WERI-Rb-1 (cell line): Measurements from ENCODE around the gene KIF21A.

Source experiments
- DNase-seq: peaks from one replicate; pipeline ENCODE4 v3.0.0-alpha.2; 2020
- H3K27ac ChIP-seq: fragments of 250-450 bp; sonication (Bioruptor Pico); 2 replicates; pipeline ENCODE4 v1.5.1; 2020; ENCODE audit warnings: mild to moderate bottlenecking, moderate library complexity
- H3K27me3 ChIP-seq: fragments of 250-450 bp; sonication (Bioruptor Pico); 2 replicates; pipeline ENCODE4 v1.5.1; 2021; ENCODE audit warnings: mild to moderate bottlenecking, low read depth, moderate library complexity; ENCODE audit not compliant: insufficient read depth, severe bottlenecking
- H3K36me3 ChIP-seq: fragments of 250-450 bp; sonication (Bioruptor Pico); 2 replicates; pipeline ENCODE4 v1.5.1; 2020; ENCODE audit warnings: mild to moderate bottlenecking, moderate library complexity
- H3K4me3 ChIP-seq: 2 replicates; pipeline ENCODE4 v1.5.1; 2011; ENCODE audit warnings: low read depth, mild to moderate bottlenecking, control low read depth, low read length
- H3K9me3 ChIP-seq: fragments of 250-450 bp; sonication (Bioruptor Pico); 2 replicates; pipeline ENCODE4 v1.5.1; 2021; ENCODE audit warnings: mild to moderate bottlenecking, moderate library complexity; ENCODE audit not compliant: severe bottlenecking
- CTCF ChIP-seq: IDR thresholded peaks from 2 replicates; pipeline ENCODE4 v1.5.1; 2011; ENCODE audit warnings: low read depth, mild to moderate bottlenecking, control low read depth, inconsistent platforms, low read length

Gene KIF21A

GRCh38 chr12:39365364-39366001 lies 77.4 kb downstream of the KIF21A start:
- TF ChIP-seq CTCF, result no peak
- peaks cover 33% of the 10 kb centered on the region for H3K36me3 ChIP-seq
- no peaks in the 10 kb centered on the region for H3K9me3 ChIP-seq
- H3K27ac ChIP-seq, result no peak overlapping the region
- H3K27me3 ChIP-seq, result no peaks in the 10 kb centered on the region
- no peak overlapping the region for H3K4me3 ChIP-seq
- DNase-seq, result no peak

GRCh38 chr12:39364196-39364595 lies 78.7 kb downstream of the KIF21A start:
- Histone ChIP-seq H3K36me3 (peaks cover 37% of the 10 kb centered on the region), H3K4me3 (no peak overlapping the region), H3K9me3 (no peaks in the 10 kb centered on the region), H3K27ac (no peak overlapping the region), H3K27me3 (no peaks in the 10 kb centered on the region)
- no peak for DNase-seq
- TF ChIP-seq CTCF, result no peak

- Histone ChIP-seq H3K27me3 (no peaks in the 10 kb centered on the region), H3K9me3 (no peaks in the 10 kb centered on the region), H3K36me3 (peaks cover 40% of the 10 kb centered on the region), H3K4me3 (no peak overlapping the region), H3K27ac (no peak overlapping the region)
- no peak for TF ChIP-seq CTCF
- no peak for DNase-seq
These were observed 83.3 kb downstream of the KIF21A start for GRCh38 chr12:39359645-39360044.

- DNase-seq, result no peak
- Histone ChIP-seq H3K27me3 (no peaks in the 10 kb centered on the region), H3K9me3 (no peaks in the 10 kb centered on the region), H3K36me3 (peaks cover 29% of the 10 kb centered on the region), H3K27ac (no peak overlapping the region), H3K4me3 (no peak overlapping the region)
- no peak for TF ChIP-seq CTCF
These were observed 85.9 kb downstream of the KIF21A start for GRCh38 chr12:39357041-39357440.

GRCh38 chr12:39355841-39356240 lies 87.1 kb downstream of the KIF21A start:
- TF ChIP-seq CTCF, result no peak
- Histone ChIP-seq H3K4me3 (no peak overlapping the region), H3K9me3 (no peaks in the 10 kb centered on the region), H3K27me3 (no peaks in the 10 kb centered on the region), H3K36me3 (peaks cover 25% of the 10 kb centered on the region), H3K27ac (no peak overlapping the region)
- no peak for DNase-seq

- no peak for TF ChIP-seq CTCF
- DNase-seq, result no peak
- Histone ChIP-seq H3K9me3 (no peaks in the 10 kb centered on the region), H3K4me3 (no peak overlapping the region), H3K27ac (no peak overlapping the region), H3K36me3 (peaks cover 25% of the 10 kb centered on the region), H3K27me3 (no peaks in the 10 kb centered on the region)
These were observed 88.0 kb downstream of the KIF21A start for GRCh38 chr12:39354955-39355354.
